AG09309 (cell line): ENCODE results near the gene SMU1.

ENCODE experiments used
- DNase-seq: peaks from one replicate; pipeline ENCODE4 v3.0.0-alpha.2; 2010; ENCODE audit warnings: low read depth
- H3K4me3 ChIP-seq: 2 replicates; pipeline ENCODE4 v1.5.1; 2011; ENCODE audit warnings: mild to moderate bottlenecking, low read depth, low read length, moderate library complexity; ENCODE audit not compliant: control insufficient read depth
- TF ChIP-seq, protein P1 (sequence below): IDR thresholded peaks from 2 replicates; pipeline ENCODE4 v1.5.1; 2011; ENCODE audit warnings: mild to moderate bottlenecking, low read depth, low read length, inconsistent platforms; ENCODE audit not compliant: insufficient read depth, control insufficient read depth; ENCODE audit errors: missing control alignments

The SMU1 gene

DNA sequence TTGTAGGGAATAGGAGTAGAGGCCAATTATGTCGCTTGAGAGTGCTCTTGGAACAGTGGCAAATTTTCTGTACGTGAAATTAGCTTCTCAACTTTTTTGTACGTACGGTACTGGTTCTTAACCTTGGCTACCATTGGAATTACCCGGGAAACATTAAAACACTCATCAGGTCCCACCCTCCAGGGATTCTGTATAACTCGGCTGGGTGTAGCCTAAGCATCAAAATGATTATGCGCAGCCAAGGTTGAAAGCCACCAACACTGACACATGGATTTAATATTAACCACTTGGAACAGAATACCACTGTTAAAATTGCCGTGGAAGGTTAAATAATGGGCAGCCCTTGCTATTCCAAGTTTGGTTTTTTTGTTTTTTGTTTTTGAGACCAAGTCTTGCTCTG, 34.0 kb downstream of the SMU1 start:
- no peak for DNase-seq
- TF ChIP-seq, protein P1, sequence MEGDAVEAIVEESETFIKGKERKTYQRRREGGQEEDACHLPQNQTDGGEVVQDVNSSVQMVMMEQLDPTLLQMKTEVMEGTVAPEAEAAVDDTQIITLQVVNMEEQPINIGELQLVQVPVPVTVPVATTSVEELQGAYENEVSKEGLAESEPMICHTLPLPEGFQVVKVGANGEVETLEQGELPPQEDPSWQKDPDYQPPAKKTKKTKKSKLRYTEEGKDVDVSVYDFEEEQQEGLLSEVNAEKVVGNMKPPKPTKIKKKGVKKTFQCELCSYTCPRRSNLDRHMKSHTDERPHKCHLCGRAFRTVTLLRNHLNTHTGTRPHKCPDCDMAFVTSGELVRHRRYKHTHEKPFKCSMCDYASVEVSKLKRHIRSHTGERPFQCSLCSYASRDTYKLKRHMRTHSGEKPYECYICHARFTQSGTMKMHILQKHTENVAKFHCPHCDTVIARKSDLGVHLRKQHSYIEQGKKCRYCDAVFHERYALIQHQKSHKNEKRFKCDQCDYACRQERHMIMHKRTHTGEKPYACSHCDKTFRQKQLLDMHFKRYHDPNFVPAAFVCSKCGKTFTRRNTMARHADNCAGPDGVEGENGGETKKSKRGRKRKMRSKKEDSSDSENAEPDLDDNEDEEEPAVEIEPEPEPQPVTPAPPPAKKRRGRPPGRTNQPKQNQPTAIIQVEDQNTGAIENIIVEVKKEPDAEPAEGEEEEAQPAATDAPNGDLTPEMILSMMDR: no peak
- no peak overlapping the region for H3K4me3 ChIP-seq

DNA sequence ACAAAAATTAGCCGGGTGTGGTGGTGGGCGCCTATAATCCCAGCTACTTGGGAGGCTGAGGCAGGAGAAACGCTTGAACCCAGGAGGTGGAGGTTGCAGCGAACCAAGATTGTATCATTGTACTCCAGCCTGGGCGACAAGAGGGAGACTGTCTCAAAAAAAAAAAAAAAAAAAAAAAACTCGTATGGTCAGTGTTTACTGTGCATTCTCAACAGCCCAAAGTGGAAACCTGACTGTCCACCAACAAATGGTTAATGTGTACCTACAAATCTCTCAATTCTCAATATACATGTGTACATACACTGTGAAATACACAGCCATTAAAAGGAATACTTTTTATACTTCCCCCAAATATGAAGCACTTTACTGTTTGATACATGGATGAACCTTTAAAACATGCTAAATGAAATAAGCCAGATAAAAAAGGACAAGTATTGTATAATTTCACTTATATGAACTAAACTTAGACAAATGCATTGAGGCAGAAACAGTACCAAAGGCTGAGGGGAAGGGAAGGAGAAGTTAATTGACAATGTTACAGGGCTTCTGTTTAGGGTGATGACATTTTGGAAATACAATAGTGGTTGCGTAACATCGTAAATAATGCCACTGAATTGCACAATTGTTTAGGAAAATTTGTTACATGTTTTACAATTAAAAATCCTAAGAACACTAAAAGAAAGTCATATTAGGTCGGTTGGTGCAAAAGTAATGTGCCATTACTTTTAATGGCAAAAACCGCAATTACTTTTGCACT, 34.9 kb downstream of the SMU1 start:
- DNase-seq: no peak
- H3K4me3 ChIP-seq: no peak overlapping the region
- TF ChIP-seq, protein P1: no peak

DNA sequence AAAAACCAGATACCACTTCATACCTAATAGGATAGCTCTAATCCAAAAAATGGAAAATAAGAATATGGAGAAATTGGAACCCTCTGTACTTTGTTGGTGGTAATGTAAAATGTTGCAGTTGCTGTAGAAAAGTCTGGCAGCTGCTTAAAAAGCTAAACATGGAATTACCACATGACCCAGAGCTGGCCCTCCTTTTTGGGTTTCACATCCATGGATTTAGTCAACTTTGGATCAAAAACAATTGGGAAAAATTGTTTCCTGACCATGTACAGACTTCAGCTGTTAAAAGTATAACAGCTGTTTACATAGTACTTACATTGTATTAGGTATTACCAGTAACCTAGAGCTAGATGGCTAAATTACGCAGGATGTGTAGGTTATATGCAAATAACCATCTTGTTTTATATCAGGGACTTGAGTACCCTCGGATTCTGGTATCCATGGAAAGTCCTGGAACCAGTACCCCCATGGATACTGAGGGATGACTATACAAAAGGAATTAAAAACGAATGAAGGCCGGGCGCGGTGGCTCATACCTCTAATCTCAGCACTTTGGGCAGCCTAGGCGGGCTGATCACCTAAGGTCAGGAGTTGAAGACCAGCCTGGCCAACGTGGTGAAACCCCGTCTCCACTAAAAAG, 35.6 kb downstream of the SMU1 start:
- DNase-seq: no peak
- no peak overlapping the region for H3K4me3 ChIP-seq
- TF ChIP-seq, protein P1: no peak

DNA sequence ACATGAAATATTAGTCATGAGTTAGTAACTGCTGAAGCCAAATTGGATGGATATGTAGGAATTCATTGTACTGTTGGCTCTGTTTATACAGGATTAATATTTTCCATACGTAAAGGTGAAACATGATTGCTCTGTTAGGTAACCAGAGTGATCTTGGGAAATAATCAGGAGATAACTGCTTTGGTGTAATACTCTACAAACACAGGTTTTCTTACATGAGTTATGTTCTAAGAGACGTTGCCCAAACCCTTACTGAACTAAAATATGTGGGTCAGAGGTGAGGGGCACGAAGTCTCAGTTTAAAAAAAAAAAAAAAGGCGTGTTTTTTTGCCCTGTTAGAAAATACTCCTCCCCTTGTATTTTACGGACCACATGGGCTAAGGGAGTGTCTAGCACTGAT, 43.6 kb downstream of the SMU1 start:
- TF ChIP-seq, protein P1: no peak
- no peak for DNase-seq
- no peak overlapping the region for H3K4me3 ChIP-seq

DNA sequence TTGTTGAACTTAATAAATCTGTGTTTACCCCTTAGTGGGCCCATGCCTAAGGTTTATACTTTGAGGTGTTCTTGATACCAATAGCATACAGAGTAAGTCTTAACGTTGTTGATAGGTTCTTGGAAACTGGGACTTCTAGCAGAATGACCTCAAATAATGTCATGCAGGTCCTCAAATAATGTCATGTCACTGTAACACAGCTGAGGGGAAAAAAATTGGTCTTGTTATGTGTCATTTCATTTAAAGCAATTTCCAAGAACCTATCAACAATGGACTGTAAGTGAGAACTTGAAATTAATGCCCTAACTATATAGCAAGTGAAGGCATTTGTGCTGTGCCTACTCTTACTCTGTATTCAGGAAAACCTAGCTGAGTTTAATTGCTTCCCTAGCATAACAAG, 44.2 kb downstream of the SMU1 start:
- TF ChIP-seq, protein P1: no peak
- H3K4me3 ChIP-seq: no peak overlapping the region
- DNase-seq: no peak

DNA sequence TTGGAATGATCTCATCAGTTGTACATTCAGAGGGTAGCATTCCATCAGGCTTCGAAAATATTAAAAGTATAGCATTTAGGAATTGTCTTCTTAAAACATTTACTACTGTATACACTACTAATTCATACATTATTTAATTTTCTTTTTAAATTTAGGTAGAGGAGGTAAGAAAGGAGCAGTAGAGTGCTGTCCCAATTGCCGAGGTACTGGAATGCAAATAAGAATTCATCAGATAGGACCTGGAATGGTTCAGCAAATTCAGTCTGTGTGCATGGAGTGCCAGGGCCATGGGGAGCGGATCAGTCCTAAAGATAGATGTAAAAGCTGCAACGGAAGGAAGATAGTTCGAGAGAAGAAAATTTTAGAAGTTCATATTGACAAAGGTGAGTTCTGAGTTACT, 46.2 kb downstream of the SMU1 start:
- no peak overlapping the region for H3K4me3 ChIP-seq
- no peak for DNase-seq
- TF ChIP-seq, protein P1: no peak
